ENCODE results near the gene SMYD3.

DNA sequence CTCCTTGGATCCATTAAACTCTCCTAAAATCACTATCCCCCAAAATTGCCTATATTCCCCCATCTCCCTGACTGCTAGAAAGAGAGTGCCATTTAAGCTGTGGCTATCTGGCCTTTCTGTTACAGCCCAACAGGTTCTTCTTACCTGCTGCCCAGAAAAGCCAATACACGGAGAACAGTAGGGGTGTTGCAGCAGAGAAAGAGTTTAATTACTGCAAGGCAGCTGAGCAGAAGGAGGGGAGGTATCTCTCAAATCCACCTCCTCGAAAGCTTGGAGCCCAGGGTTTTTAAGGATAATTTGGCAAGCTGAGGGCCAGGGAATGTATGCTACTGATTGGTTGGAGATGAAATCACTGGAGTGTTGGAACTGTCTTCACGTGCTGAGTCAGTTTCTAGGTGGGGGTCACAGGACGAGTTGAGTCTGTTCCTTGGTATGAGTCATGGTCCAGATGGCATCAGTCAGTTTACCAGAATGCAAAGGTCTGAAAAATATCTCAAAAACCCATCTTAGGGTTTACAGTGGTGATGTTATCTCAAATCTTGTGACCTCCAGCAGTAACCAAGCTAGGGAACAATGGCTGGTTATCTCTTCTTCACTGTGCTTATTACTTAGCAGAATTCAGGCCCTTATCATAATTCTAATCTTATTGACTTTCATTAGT lies 89.8 kb downstream of the SMYD3 start:
- TF ChIP-seq POLR2A (IDR thresholded peaks at IDR 0.05), result no peak
- TF ChIP-seq, protein P1, sequence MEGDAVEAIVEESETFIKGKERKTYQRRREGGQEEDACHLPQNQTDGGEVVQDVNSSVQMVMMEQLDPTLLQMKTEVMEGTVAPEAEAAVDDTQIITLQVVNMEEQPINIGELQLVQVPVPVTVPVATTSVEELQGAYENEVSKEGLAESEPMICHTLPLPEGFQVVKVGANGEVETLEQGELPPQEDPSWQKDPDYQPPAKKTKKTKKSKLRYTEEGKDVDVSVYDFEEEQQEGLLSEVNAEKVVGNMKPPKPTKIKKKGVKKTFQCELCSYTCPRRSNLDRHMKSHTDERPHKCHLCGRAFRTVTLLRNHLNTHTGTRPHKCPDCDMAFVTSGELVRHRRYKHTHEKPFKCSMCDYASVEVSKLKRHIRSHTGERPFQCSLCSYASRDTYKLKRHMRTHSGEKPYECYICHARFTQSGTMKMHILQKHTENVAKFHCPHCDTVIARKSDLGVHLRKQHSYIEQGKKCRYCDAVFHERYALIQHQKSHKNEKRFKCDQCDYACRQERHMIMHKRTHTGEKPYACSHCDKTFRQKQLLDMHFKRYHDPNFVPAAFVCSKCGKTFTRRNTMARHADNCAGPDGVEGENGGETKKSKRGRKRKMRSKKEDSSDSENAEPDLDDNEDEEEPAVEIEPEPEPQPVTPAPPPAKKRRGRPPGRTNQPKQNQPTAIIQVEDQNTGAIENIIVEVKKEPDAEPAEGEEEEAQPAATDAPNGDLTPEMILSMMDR (IDR thresholded peaks at IDR 0.05), result no peak

Data from adrenal gland (tissue), 5 donors.